DND-41 (cell line): ENCODE data around the gene PTPRJ.

Source experiments
- ATAC-seq: fragments of 200-7000 bp; cut with Tn5 transposase; 3 replicates; pipeline ENCODE4 v1.9.1; 2021; ENCODE audit warnings: low read depth; ENCODE audit not compliant: insufficient read depth
- DNase-seq: peaks from one replicate; pipeline ENCODE4 v3.0.0-alpha.2; 2020
- H2AFZ ChIP-seq: 2 replicates; pipeline ENCODE4 v1.6.0; 2012; ENCODE audit warnings: low read depth, low read length
- H3K27ac ChIP-seq: 2 replicates; pipeline ENCODE4 v1.5.1; 2012; ENCODE audit warnings: low read length, inconsistent platforms
- H3K27me3 ChIP-seq: fragments of 200-600 bp; sonication (generic); 2 replicates; pipeline ENCODE4 v1.6.0; 2012; ENCODE audit warnings: low read length, mild to moderate bottlenecking, inconsistent platforms; ENCODE audit not compliant: insufficient read depth, poor library complexity
- H3K36me3 ChIP-seq: 2 replicates; pipeline ENCODE4 v1.5.1; 2012; ENCODE audit warnings: low read length, inconsistent platforms; ENCODE audit not compliant: insufficient read depth
- H3K4me1 ChIP-seq: 2 replicates; pipeline ENCODE4 v1.5.1; 2012; ENCODE audit warnings: mild to moderate bottlenecking, low read length; ENCODE audit not compliant: insufficient read depth
- H3K4me2 ChIP-seq: 2 replicates; pipeline ENCODE4 v1.6.0; 2012; ENCODE audit warnings: mild to moderate bottlenecking, moderate library complexity, low read length, inconsistent platforms; ENCODE audit not compliant: insufficient read depth
- H3K4me3 ChIP-seq, 2 experiments: fragments of 200-600 bp in 1 of 2; shearing (Covaris generic) in 1 of 2; 2 replicates each; pipeline ENCODE4 v1.5.1; 2012 to 2016; ENCODE audit warnings: inconsistent platforms in 2 of 2, low read length in 2 of 2, mild to moderate bottlenecking in 2 of 2, low read depth in 1 of 2, moderate library complexity in 1 of 2
- H3K79me2 ChIP-seq: 2 replicates; pipeline ENCODE4 v1.6.0; 2012; ENCODE audit warnings: low read length, inconsistent platforms; ENCODE audit not compliant: insufficient read depth
- H3K9ac ChIP-seq: 2 replicates; pipeline ENCODE4 v1.6.0; 2012; ENCODE audit warnings: low read depth, mild to moderate bottlenecking, inconsistent platforms, low read length, moderate library complexity
- H3K9me3 ChIP-seq: 2 replicates; pipeline ENCODE4 v1.5.1; 2012; ENCODE audit warnings: low read length, moderate library complexity, mild to moderate bottlenecking, inconsistent platforms; ENCODE audit not compliant: insufficient read depth, severe bottlenecking
- H4K20me1 ChIP-seq: 2 replicates; pipeline ENCODE4 v1.6.0; 2012; ENCODE audit warnings: low read length; ENCODE audit not compliant: insufficient read depth
- CTCF ChIP-seq: IDR thresholded peaks from 2 replicates; pipeline ENCODE4 v1.5.1; 2012; ENCODE audit warnings: borderline replicate concordance, low read length, moderate library complexity, mild to moderate bottlenecking; ENCODE audit not compliant: poor library complexity, severe bottlenecking; ENCODE audit errors: extremely low read depth
- EZH2 ChIP-seq: IDR thresholded peaks from 3 replicates; pipeline ENCODE4 v1.6.1; 2012; ENCODE audit warnings: borderline replicate concordance, low read depth, mild to moderate bottlenecking, moderate library complexity, low read length, inconsistent platforms; ENCODE audit not compliant: severe bottlenecking

PTPRJ gene

GRCh38 chr11:48036466-48036865 lies 56.1 kb downstream of the PTPRJ start:
- DNase-seq (no peak), ATAC-seq (no peak)
- Histone ChIP-seq H3K4me1 (peaks cover 18% of the 10 kb centered on the region), H3K9ac (no peak overlapping the region), H3K27ac (no peak overlapping the region), H3K9me3 (no peaks in the 10 kb centered on the region), H3K79me2 (no peaks in the 10 kb centered on the region), H3K4me2 (no peak overlapping the region), H3K36me3 (no peaks in the 10 kb centered on the region), H4K20me1 (no peaks in the 10 kb centered on the region; the same call in 1 of the 2 replicates), H2AFZ (no peak overlapping the region), H3K27me3 (no peaks in the 10 kb centered on the region), H3K4me3 (no peak overlapping the region)
- TF ChIP-seq CTCF (no peak), EZH2 (no peak)

DNA sequence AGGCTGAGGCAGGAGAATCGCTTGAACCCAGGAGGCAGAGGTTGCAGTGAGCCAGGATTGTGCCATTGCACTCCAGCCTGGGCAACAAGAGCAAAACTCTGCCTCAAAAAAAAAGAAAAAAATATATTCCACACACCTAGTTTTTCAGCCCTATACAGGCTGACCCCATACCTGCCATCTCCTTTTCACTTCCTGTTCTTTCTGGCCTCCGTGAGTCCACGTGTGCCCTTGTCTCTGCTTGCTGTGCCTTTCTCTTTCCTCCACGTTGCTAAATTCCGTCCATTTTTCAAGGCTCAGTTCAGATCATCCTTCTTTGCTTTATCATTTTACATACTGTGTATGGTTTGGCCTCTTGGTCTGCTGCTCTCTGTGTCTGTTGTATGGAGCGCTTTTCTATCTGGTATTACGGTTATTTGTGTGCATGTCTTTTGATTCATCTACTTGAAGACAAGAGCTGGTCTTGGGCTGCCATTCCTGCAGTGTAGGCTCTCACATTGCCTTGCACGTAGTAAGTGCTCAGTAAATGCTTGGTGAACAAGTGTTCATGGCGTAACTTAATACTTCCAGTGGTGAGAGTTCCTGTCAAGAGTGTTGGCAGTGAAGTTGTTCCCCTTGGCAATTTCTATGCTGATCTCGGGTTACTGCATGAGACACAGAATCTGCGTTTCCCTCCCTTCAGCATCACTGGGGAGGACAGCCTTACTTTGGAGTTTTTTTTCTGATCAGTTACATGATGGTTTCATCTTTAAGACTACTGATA lies 57.5 kb downstream of the PTPRJ start:
- Histone ChIP-seq H3K4me1 (peaks cover 18% of the 10 kb centered on the region), H3K4me2 (no peak overlapping the region), H3K4me3 (no peak overlapping the region), H3K36me3 (no peaks in the 10 kb centered on the region), H3K9me3 (no peaks in the 10 kb centered on the region), H3K27ac (no peak overlapping the region), H3K9ac (no peak overlapping the region), H4K20me1 (no peaks in the 10 kb centered on the region), H3K79me2 (no peaks in the 10 kb centered on the region), H3K27me3 (no peaks in the 10 kb centered on the region), H2AFZ (no peak overlapping the region)
- ATAC-seq (no peak), DNase-seq (no peak)
- no peak for TF ChIP-seq CTCF
- no peak for TF ChIP-seq EZH2

DNA sequence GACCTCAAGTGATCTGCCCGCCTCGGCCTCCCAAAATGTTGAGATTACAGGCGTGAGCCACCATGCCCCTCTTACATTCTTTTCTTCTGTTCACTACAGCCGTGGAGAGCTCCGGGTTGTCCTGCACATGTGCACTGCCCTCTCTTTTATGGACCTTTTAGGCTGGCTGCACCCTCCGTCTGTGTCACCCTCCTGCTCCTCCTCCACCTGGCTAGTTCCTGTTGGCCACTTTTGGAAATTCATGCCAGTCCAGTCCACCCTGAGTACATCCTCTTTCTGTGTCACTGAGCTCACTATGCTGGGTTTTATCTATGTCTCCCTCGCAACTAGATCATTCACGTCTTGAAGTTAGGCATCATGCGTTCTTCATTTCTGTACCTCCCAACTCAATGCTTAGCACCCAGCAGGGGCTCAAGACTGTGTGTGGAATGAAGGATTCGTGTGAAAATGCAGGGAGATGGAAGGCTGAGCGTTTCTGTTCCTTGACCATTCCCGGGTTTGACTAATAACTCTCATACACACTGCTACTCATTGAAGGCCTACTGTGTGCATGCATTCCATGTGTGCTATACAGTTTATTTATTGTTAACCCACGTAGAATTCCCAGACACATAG lies 60.6 kb downstream of the PTPRJ start:
- no peak overlapping the region for H3K27ac ChIP-seq
- DNase-seq (no peak), ATAC-seq (no peak)
- H3K4me2 ChIP-seq = no peak overlapping the region
- no peak overlapping the region for H3K9ac ChIP-seq
- peaks cover 10% of the 10 kb centered on the region for H3K4me1 ChIP-seq
- no peak overlapping the region for H3K4me3 ChIP-seq
- H3K36me3 ChIP-seq = no peaks in the 10 kb centered on the region
- no peaks in the 10 kb centered on the region for H3K27me3 ChIP-seq
- no peaks in the 10 kb centered on the region for H3K9me3 ChIP-seq
- no peak overlapping the region for H2AFZ ChIP-seq
- no peak for TF ChIP-seq CTCF
- no peak for TF ChIP-seq EZH2
- no peaks in the 10 kb centered on the region for H3K79me2 ChIP-seq
- H4K20me1 ChIP-seq = no peaks in the 10 kb centered on the region; the same call in 1 of the 2 replicates
